CD14-positive monocyte (primary cell): ENCODE results near the gene SMARCAL1. TPM values are rescaled to one million over a fixed set of nuclear protein-coding genes. Genes with fewer than 3 reads are reported as not detected.
"Not testable (repeated sequence)": the region's sequence is repeated elsewhere in the genome, so short reads cannot be mapped to it uniquely, and the experiment has no call there.

ENCODE experiments used
- DNase-seq, 3 donors: peaks; one replicate each; pipeline ENCODE4 v3.0.0-alpha.2; 2011 to 2022
- H2AFZ ChIP-seq: 2 replicates; pipeline ENCODE4 v1.6.0; 2012; ENCODE audit warnings: mild to moderate bottlenecking, low read depth, low read length, inconsistent platforms; ENCODE audit not compliant: insufficient read depth, poor library complexity, severe bottlenecking
- H3K27ac ChIP-seq, 2 donors: 1 replicate in 1 of 2; 2 replicates in 1 of 2; pipeline ENCODE4 v1.5.1; 2012 to 2013; ENCODE audit warnings: low read length in 2 of 2, control low read depth in 1 of 2, inconsistent platforms in 1 of 2, low read depth in 1 of 2, mild to moderate bottlenecking in 1 of 2
- H3K27me3 ChIP-seq, 2 donors: one replicate each; pipeline versions ENCODE4 v1.6.0 to v1.6.1; 2011 to 2013; ENCODE audit warnings: low read length in 2 of 2; ENCODE audit not compliant: control insufficient read depth in 2 of 2, insufficient read depth in 2 of 2
- H3K36me3 ChIP-seq, 2 donors: replicated peaks in 1 of 2; 1 replicate in 1 of 2; 2 replicates in 1 of 2; pipeline versions ENCODE4 v1.5.1 to v1.6.1; 2012 to 2013; ENCODE audit warnings: low read length in 2 of 2, control low read depth in 1 of 2, inconsistent platforms in 1 of 2, mild to moderate bottlenecking in 1 of 2; ENCODE audit not compliant: insufficient read depth in 2 of 2, control insufficient read depth in 1 of 2
- H3K4me1 ChIP-seq, 2 donors: 1 replicate in 1 of 2; 2 replicates in 1 of 2; pipeline versions ENCODE4 v1.5.1 to v1.6.1; 2012 to 2013; ENCODE audit warnings: low read length in 2 of 2, control low read depth in 1 of 2, inconsistent platforms in 1 of 2, mild to moderate bottlenecking in 1 of 2, moderate library complexity in 1 of 2; ENCODE audit not compliant: insufficient read depth in 2 of 2, control insufficient read depth in 1 of 2
- H3K4me2 ChIP-seq: replicated peaks from 2 replicates; pipeline ENCODE3; 2012; ENCODE audit warnings: low read length, moderate library complexity, mild to moderate bottlenecking; ENCODE audit not compliant: poor library complexity, severe bottlenecking; ENCODE audit errors: extremely low read depth
- H3K4me3 ChIP-seq, 3 experiments: fragments of 200-600 bp in 1 of 3; sonication (generic) in 1 of 3; replicated peaks in 1 of 3; 1 replicate in 2 of 3; 2 replicates in 1 of 3; pipeline ENCODE4 v1.5.1; 2011 to 2013; ENCODE audit warnings: low read length in 3 of 3, mild to moderate bottlenecking in 3 of 3, control low read depth in 2 of 3, low read depth in 2 of 3, inconsistent platforms in 1 of 3, moderate library complexity in 1 of 3
- H3K79me2 ChIP-seq: 2 replicates; pipeline ENCODE4 v1.6.0; 2012; ENCODE audit warnings: mild to moderate bottlenecking, control low read depth, inconsistent platforms, low read length, moderate library complexity; ENCODE audit not compliant: insufficient read depth
- H3K9ac ChIP-seq: 2 replicates; pipeline ENCODE4 v1.6.0; 2017; ENCODE audit warnings: low read length, mild to moderate bottlenecking; ENCODE audit not compliant: insufficient read depth, poor library complexity, severe bottlenecking
- H3K9me3 ChIP-seq, 2 donors: replicated peaks in 1 of 2; 1 replicate in 1 of 2; 2 replicates in 1 of 2; pipeline versions ENCODE4 v1.5.1 to v1.6.1; 2012 to 2013; ENCODE audit warnings: low read length in 2 of 2, control low read depth in 1 of 2; ENCODE audit not compliant: control insufficient read depth in 1 of 2, insufficient read depth in 1 of 2
- H4K20me1 ChIP-seq: 2 replicates; pipeline ENCODE4 v1.6.0; 2012; ENCODE audit warnings: mild to moderate bottlenecking, low read length, control low read depth, moderate library complexity; ENCODE audit not compliant: insufficient read depth
- H3K27ac Mint-ChIP-seq, 7 donors: one replicate each; pipeline ENCODE4 v1.8.0; 2020; ENCODE audit warnings: mild to moderate bottlenecking in 7 of 7, mixed read lengths in 7 of 7, moderate library complexity in 6 of 7, inconsistent platforms in 2 of 7
- H3K27me3 Mint-ChIP-seq, 3 donors: one replicate each; pipeline ENCODE4 v1.8.0; 2021 to 2022; ENCODE audit warnings: low read depth in 3 of 3, mild to moderate bottlenecking in 3 of 3, mixed read lengths in 3 of 3, moderate library complexity in 3 of 3, inconsistent platforms in 1 of 3
- H3K36me3 Mint-ChIP-seq, 2 donors: one replicate each; pipeline ENCODE4 v1.8.0; 2020; ENCODE audit warnings: mixed read lengths in 2 of 2, inconsistent platforms in 1 of 2, mild to moderate bottlenecking in 1 of 2
- H3K4me1 Mint-ChIP-seq: one replicate; pipeline ENCODE4 v1.8.0; 2020; ENCODE audit warnings: mild to moderate bottlenecking, mixed read lengths
- H3K4me3 Mint-ChIP-seq, 2 donors: one replicate each; pipeline ENCODE4 v1.8.0; 2020; ENCODE audit warnings: mild to moderate bottlenecking in 2 of 2, mixed read lengths in 2 of 2, moderate library complexity in 1 of 2
- H3K9me3 Mint-ChIP-seq, 7 donors: one replicate each; pipeline ENCODE4 v1.8.0; 2020 to 2022; ENCODE audit warnings: mixed read lengths in 7 of 7, mild to moderate bottlenecking in 6 of 7, moderate library complexity in 6 of 7, inconsistent platforms in 2 of 7
- CTCF ChIP-seq: fragments of 200-600 bp; IDR thresholded peaks from one replicate; pipeline ENCODE4 v1.8.0; 2022; ENCODE audit warnings: antibody characterized with exemption, mild to moderate bottlenecking
- WGBS: methylation state at CpG from one replicate; pipeline ENCODE4 v1.1.5; 2013; ENCODE audit warnings: missing lambda C conversion rate; ENCODE audit not compliant: insufficient coverage; 5-methylcytosine and 5-hydroxymethylcytosine counted together
- intact Hi-C, 2 donors: fragments of 100-400 bp; cut with micrococcal nuclease; formaldehyde crosslinking; loops; one replicate each; pipeline versions ENCODE4 v1.15.0 to v1.15.1; 2023
- polyA plus RNA-seq, 3 donors: library from polyadenylated mRNA; depleted of rRNA in 1 of 3; unstranded in 2 of 3; stranded (reverse) in 1 of 3; fragments of 300-500 nt in 2 of 3; fragments of >200 nt in 1 of 3; fragmentation: Illumina TruSeq in 2 of 3; gene quantifications; 1 replicate in 2 of 3; 2 replicates in 1 of 3; pipeline ENCODE4 v1.2.3, GENCODE V29; 2012 to 2021

SMARCAL1 gene
- polyA plus RNA-seq, 3 donors, result 10.5 to 13.3 (median 11.5) TPM

GRCh38 chr2:216375286-216375685 is 37.0 kb upstream of the SMARCAL1 start:
- Mint-ChIP-seq H3K27ac (no peak overlapping the region), H3K36me3 (peaks cover 0 to 3% of the 10 kb centered on the region in 2 donors), H3K4me3 (no peak overlapping the region), H3K9me3 (peaks cover 0 to 17% (median 11%) of the 10 kb centered on the region in 7 donors), H3K4me1 (peaks cover 5% of the 10 kb centered on the region), H3K27me3 (peaks cover 37 to 50% (median 41%) of the 10 kb centered on the region in 3 donors)
- no CpG with 5 or more reads among the region's 1 CpG for WGBS
- H3K27ac ChIP-seq, result no peak overlapping the region
- H3K36me3 ChIP-seq, result no peaks in the 10 kb centered on the region
- intact Hi-C loops, result no loop called here
- H3K79me2 ChIP-seq, result no peaks in the 10 kb centered on the region
- no peak overlapping the region for H2AFZ ChIP-seq
- peaks cover 0 to 4% of the 10 kb centered on the region in 2 donors for H3K9me3 ChIP-seq
- H3K27me3 ChIP-seq, result peaks cover 35 to 38% of the 10 kb centered on the region in 2 donors
- no peak for DNase-seq
- TF ChIP-seq CTCF, result no peak
- no peak overlapping the region for H3K9ac ChIP-seq
- no peaks in the 10 kb centered on the region for H4K20me1 ChIP-seq
- no peaks in the 10 kb centered on the region for H3K4me1 ChIP-seq
- H3K4me2 ChIP-seq, result no peak overlapping the region
- no peak overlapping the region for H3K4me3 ChIP-seq

DNA sequence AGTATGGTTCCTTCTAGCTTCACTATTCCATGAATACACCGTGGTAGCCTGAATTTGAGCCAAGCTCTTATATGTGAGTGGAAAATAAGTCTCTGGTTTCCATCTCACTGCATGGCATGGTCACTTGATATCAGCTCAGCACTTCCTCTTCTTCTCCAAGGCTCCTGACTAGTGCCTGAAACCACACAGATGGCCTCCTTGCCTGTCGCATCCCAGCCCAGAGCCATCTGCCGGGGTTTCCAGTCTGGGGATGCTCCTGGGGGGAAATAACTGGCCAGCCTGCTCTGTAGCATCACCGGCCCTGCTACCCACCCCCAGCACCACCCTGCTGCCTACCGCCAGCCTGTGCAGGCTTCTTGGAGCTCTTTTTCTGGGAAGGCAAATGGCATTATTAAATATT is 32.3 kb upstream of the SMARCAL1 start:
- no CpG with 5 or more reads among the region's 5 CpGs for WGBS

DNA sequence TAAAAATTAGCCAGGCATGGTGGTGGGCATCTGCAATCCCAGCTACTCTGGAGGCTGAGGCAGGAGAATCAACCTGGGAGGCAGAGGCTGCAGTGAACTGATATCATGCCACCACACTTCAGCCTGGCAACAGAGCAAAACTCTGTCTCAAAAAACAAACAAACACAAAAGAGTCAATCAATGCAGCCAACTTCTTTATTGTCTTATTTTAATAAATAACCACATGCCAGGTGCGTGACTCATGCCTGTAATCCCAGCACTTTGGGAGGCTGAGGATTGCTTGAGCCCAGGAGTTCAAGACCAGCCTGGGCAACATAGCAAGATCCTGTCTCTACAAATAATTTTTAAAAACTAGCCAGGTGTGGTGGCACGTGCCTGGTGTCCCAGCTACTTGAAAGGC is 27.9 kb upstream of the SMARCAL1 start:
- H3K36me3 ChIP-seq, H3K27me3 Mint-ChIP-seq, H3K4me2 ChIP-seq, H3K27me3 ChIP-seq, H3K4me3 Mint-ChIP-seq, H2AFZ ChIP-seq, H3K9ac ChIP-seq, H3K9me3 Mint-ChIP-seq, DNase-seq, H3K4me3 ChIP-seq, H3K36me3 Mint-ChIP-seq, H3K79me2 ChIP-seq, H3K9me3 ChIP-seq, H3K27ac ChIP-seq, H3K27ac Mint-ChIP-seq, H4K20me1 ChIP-seq: not testable (repeated sequence)
- intact Hi-C loops, result loop anchor here in 1 of 2 donors (10.0 kb wide), 1 partner anchor 1730 kb away; no protein-coding TSS in a partner anchor
- peaks cover 9 to 12% of the 10 kb centered on the region in 2 donors for H3K4me1 ChIP-seq
- H3K4me1 Mint-ChIP-seq, result peaks cover 17% of the 10 kb centered on the region
- WGBS, result 100% methylated on average over 1 of the region's 2 CpGs

More for the DNA sequence above, 32.3 kb upstream of the SMARCAL1 start:
- Mint-ChIP-seq H3K4me3 (no peak overlapping the region), H3K36me3 (no peaks in the 10 kb centered on the region), H3K4me1 (no peaks in the 10 kb centered on the region), H3K9me3 (peaks cover 0 to 3% (median 0%) of the 10 kb centered on the region in 7 donors), H3K27ac (no peak overlapping the region), H3K27me3 (peaks cover 8 to 10% (median 9%) of the 10 kb centered on the region in 3 donors)
- Histone ChIP-seq H3K27me3 (peaks cover 0 to 2% of the 10 kb centered on the region in 2 donors), H3K9me3 (no peaks in the 10 kb centered on the region), H4K20me1 (no peaks in the 10 kb centered on the region), H3K4me2 (no peak overlapping the region), H3K9ac (no peak overlapping the region), H3K4me1 (no peaks in the 10 kb centered on the region), H3K79me2 (no peaks in the 10 kb centered on the region), H3K36me3 (no peaks in the 10 kb centered on the region), H3K27ac (no peak overlapping the region), H3K4me3 (no peak overlapping the region), H2AFZ (no peak overlapping the region)
- intact Hi-C loops, result loop anchor here in 1 of 2 donors (10.0 kb wide), 1 partner anchor 1735 kb away; no protein-coding TSS in a partner anchor
- no peak for DNase-seq
- no peak for TF ChIP-seq CTCF
